Cortex of kidney (tissue), 1 donor: ENCODE results near the gene ACSL5.
"Not testable (repeated sequence)": the region's sequence is repeated elsewhere in the genome, so short reads cannot be mapped to it uniquely, and the experiment has no call there.

Experiments used
- DNase-seq: peaks from one replicate; lab custom pipeline; 2025; lab: John Stamatoyannopoulos, UW

The ACSL5 gene

GRCh38 chr10:112375721-112376395 lies 1.9 kb downstream of the ACSL5 start:
- no peak for DNase-seq

DNA sequence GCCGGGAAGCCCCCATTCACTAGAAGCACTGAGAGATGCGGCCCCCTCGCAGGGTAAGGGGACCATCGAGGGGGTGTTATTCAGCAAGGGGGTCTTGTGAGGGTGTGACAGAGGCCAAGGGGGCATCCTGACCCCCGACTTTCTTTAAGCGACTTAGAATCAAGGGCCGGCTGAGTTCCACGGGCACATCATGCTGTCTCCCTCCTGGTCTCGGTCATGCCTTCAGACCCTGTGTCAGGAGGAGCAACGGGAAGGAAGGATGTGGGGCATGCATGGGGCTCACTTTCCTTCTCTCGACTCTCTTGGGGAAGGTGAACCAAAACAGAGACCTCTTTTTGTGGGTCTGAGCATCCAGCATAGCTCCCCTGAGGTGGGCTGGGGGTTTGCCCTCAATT lies 2.5 kb downstream of the ACSL5 start:
- DNase-seq = no peak

GRCh38 chr10:112377116-112377515 lies 3.2 kb downstream of the ACSL5 start:
- DNase-seq = not testable (repeated sequence)

- no peak for DNase-seq
These were observed 5.8 kb downstream of the ACSL5 start for GRCh38 chr10:112379635-112380296.

DNA sequence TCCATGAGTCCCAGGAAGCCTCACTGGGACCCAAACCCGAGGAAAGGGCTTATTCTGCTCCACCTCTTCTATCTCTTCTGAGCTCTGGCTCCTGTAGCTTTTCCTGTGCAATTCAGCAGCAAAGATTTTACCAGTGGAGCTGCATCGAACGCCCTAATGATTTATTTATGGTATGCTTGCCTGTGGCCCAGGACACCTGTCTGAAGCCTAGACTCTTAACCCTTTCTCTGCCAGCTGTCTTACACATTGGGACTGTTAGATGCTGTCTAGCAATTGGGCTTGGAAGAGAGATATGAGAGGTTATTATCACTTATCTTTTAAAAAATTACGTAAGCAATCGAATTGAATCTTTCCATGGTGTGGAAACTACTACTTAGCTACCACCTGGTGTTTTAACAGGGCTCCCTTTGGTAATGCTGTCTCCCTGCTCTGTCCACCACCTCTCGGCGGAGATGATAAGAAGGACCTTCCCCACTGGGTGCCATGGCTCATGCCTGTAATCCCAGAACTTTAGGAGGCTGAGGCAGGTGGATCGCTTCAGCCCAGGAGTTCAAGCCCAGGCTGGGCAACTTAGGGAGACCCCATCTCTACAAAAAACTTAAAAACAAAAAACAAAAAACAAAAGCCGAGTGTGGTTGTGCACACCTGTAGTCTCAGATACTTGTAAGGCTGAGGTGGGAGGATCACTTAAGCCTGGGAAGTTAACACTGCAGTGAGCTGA lies 8.8 kb downstream of the ACSL5 start:
- no peak for DNase-seq

GRCh38 chr10:112383325-112383724 lies 9.4 kb downstream of the ACSL5 start:
- DNase-seq = no peak

- no peak for DNase-seq
These were observed 10.2 kb downstream of the ACSL5 start for GRCh38 chr10:112384141-112384540.

- DNase-seq = no peak
These were observed 11.3 kb downstream of the ACSL5 start for GRCh38 chr10:112385201-112385600.

- not testable (repeated sequence) for DNase-seq
These were observed 14.1 kb downstream of the ACSL5 start for GRCh38 chr10:112388056-112388455.

GRCh38 chr10:112388548-112388947 lies 14.6 kb downstream of the ACSL5 start:
- no peak for DNase-seq

- DNase-seq = no peak
These were observed 15.4 kb downstream of the ACSL5 start for GRCh38 chr10:112389271-112389822.

DNA sequence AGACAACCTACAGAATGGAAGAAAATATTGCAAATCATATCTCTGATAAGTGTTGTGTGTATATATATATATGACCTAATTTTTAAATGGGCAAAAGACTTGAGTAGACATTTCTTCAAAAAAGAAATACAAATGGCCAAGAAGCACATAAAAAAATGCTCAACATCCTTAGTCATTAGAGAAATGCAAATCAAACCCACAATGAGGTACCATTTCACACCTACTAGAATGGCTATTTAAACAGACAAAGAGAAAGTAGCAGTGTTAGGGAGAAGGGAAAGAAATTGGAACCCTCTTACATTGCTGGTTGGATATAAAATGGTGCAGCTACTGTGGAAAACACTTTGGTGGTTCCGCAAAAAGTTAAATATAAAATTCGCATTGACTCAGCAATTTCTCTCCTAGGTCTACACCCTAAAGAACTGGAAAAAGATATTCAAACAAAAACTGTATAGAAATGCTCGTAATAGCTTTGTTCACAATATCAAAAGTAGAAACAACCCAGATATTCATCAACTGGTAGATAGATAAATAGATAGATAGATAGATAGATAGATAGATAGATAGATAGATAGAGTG lies 16.3 kb downstream of the ACSL5 start:
- no peak for DNase-seq

DNA sequence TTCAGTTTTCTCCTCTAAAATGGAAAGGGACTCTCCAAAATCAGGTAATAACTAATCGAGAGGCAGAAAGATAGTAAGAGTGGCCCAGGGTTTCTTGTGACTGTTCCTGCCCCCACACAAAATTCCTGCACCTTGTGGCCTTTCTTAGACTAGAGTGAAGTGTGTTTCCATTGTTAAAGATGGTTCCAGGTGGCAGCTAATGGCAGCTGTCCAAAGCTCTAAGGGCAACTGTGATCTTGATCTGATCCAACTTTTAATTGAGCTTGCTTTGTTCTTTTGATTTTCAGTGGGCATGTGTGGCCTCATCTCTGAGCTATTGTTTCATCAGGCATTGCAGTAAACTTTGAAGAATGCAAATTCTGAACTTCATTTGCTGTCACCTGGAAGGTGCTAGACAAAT lies 19.4 kb downstream of the ACSL5 start:
- DNase-seq = no peak

GRCh38 chr10:112393827-112394226 lies 19.9 kb downstream of the ACSL5 start:
- DNase-seq = no peak

DNA sequence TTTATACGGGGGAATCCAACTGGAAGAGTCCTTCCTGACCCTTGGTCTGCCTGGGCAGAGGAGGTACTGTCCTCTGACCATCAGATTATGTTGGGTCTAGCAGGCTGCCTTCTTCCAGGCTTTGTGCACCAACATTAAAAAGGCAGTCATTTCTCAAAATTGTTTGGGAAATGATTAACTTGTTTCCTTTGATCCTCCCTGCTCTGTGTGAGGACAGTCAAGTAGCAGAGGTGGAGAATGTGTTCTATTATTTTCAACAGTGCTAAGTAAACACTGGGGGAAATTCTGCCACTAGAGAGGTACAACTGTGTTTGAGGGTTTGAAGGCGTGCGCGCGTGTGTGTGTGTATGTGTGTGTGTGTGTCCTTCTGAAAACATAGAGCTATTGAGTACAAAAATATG lies 20.6 kb downstream of the ACSL5 start:
- no peak for DNase-seq

- no peak for DNase-seq
These were observed 22.1 kb downstream of the ACSL5 start for GRCh38 chr10:112395809-112396530.

DNA sequence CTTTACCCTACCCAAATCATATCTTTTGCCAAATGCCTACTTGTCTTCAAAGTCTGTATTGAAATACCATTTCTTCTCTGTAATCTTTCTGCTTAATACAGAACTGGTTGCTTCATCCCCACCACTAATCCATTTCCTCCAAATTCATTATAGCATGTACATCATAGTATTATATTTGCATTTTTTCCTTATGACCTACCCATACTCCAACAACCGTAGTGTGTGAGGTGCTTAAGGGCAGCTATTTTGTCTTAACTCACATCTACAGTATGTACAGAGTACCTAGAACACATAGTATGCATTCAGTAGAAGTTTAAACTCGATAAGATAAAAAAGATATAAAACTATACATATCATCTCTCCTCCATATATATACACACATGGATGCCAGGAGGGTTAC lies 23.7 kb downstream of the ACSL5 start:
- no peak for DNase-seq

DNA sequence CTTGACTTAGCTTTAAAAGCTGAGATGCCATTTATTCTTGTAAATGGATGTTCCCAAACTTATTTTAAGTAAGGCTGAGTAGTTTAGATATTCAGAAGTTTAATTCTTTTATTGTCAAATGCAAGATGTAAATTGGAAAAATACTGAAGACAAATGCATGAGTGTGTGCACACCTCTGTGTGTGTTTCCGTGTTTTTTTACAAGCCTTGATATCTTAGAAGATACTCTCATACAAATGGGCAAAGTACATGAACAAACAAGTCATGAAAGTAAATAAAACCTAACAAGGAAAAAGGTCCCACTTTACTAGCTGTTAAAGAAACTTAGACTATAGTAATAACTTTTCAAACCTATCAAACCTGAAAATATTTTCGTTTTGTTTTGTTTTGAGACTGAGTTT lies 29.0 kb downstream of the ACSL5 start:
- no peak for DNase-seq

DNA sequence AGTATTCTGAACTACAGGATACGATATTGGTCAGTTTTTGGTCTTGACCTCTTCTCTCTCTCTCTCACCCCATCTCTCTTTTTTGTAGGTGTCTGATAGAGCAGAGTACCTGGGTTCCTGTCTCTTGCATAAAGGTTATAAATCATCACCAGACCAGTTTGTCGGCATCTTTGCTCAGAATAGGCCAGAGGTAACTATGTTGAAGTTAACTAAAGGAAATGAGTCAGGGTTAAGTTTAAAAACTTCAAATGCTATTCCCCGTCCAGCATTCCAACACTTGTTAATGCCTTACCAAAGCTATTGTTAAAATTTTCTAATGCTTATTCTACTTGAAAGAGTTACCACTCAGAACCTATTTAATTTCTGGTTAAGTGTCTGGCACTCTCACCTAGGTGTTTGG lies 30.7 kb downstream of the ACSL5 start:
- no peak for DNase-seq

DNA sequence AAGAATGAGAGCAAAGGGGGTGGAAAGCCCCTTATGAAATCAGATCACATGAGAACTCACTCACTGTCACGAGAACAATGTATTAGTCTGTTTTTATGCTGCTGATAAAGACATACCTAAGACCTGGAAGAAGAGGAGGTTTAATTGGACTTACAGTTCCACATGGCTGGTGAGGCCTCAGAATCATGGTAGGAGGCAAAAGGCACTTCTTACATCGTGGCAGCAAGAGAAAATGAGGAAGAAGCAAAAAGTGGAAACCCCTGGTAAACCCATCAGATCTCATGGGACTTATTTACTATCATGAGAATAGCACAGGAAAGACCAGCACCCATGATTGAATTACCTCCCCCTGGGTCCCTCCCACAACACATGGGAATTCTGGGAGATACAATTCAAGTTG lies 32.9 kb downstream of the ACSL5 start:
- DNase-seq = not testable (repeated sequence)

GRCh38 chr10:112407696-112408095 lies 33.8 kb downstream of the ACSL5 start:
- DNase-seq = no peak

GRCh38 chr10:112409299-112409698 lies 35.4 kb downstream of the ACSL5 start:
- DNase-seq = no peak
